NT2/D1 (cell line): ENCODE results near the gene HAAO.

Source experiments
- SUZ12 ChIP-seq: IDR thresholded peaks from 2 replicates; pipeline ENCODE4 v1.6.1; 2011; ENCODE audit not compliant: insufficient read length, insufficient read depth; ENCODE audit errors: extremely low read depth
- YY1 ChIP-seq: IDR thresholded peaks from 2 replicates; pipeline ENCODE4 v1.6.1; 2011; ENCODE audit not compliant: insufficient read length, insufficient read depth
- ZNF274 ChIP-seq: IDR thresholded peaks from 2 replicates; pipeline ENCODE4 v1.6.1; 2011; ENCODE audit warnings: mild to moderate bottlenecking, low read depth, low read length

DNA sequence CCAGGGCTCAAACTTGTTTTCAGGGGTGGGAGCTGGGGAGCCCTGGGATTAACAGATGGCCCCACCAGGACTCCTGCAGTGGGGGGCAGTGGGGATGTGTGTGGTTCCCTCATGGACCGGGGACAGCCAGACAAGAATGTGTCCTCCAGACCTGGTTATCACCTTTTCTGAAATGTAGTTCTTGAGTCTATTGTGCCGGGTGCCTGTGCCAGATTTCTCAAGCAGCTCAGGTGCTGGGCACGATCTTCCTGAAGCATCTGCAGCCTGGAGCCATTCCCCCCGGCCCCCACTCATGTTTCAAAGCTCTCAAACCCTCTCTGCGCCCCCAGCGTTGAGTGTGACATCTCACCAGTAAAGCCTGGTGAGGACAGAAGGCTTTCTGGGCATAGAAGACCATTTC is 48.4 kb upstream of the HAAO start:
- TF ChIP-seq YY1 (no peak), SUZ12 (no peak), ZNF274 (no peak)
